Heart right ventricle (tissue), 16 donors: ENCODE data around the gene PLB1. TPM values are rescaled to one million over a fixed set of nuclear protein-coding genes. Genes with fewer than 3 reads are reported as not detected.

Experiments used
- ATAC-seq, 8 donors: fragments of 200-7000 bp; cut with Tn5 transposase; one replicate each; pipeline ENCODE4 v1.9.1; 2020; ENCODE audit warnings: mild to moderate bottlenecking in 8 of 8, moderate library complexity in 8 of 8, moderate number of reproducible peaks in 1 of 8
- DNase-seq, 2 donors: peaks; one replicate each; pipeline ENCODE4 v3.0.0-alpha.2; 2020
- H3K27ac ChIP-seq, 10 donors: fragments of 200-600 bp; sonication (generic) in 2 of 10; one replicate each; pipeline versions ENCODE4 v1.5.0 to v1.8.0; 2020 to 2022; ENCODE audit warnings: mild to moderate bottlenecking in 3 of 10
- H3K27me3 ChIP-seq, 7 donors: fragments of 200-600 bp; one replicate each; pipeline ENCODE4 v1.8.0; 2021 to 2022; ENCODE audit warnings: mild to moderate bottlenecking in 2 of 7
- H3K36me3 ChIP-seq, 9 donors: fragments of 200-600 bp; sonication (generic) in 1 of 9; one replicate each; pipeline versions ENCODE4 v1.5.0 to v1.8.0; 2020 to 2022; ENCODE audit warnings: mild to moderate bottlenecking in 2 of 9
- H3K4me1 ChIP-seq, 9 donors: fragments of 200-600 bp; sonication (generic) in 1 of 9; one replicate each; pipeline versions ENCODE4 v1.5.0 to v1.8.0; 2020 to 2022; ENCODE audit warnings: mild to moderate bottlenecking in 4 of 9
- H3K4me3 ChIP-seq, 10 donors: fragments of 200-600 bp; sonication (generic) in 2 of 10; one replicate each; pipeline versions ENCODE4 v1.5.0 to v1.8.0; 2020 to 2022; ENCODE audit warnings: mild to moderate bottlenecking in 7 of 10, moderate library complexity in 2 of 10
- H3K9me3 ChIP-seq, 11 donors: fragments of 200-600 bp in 10 of 11; sonication (generic) in 2 of 11; one replicate each; pipeline versions ENCODE4 v1.5.0 to v1.8.0; 2013 to 2022; ENCODE audit warnings: mild to moderate bottlenecking in 2 of 11, control low read depth in 1 of 11, moderate library complexity in 1 of 11
- CTCF ChIP-seq, 9 donors: fragments of 200-600 bp; sonication (generic) in 2 of 9; IDR thresholded peaks; one replicate each; pipeline versions ENCODE4 v1.5.0 to v1.8.0; 2021 to 2022; ENCODE audit warnings: antibody characterized with exemption in 9 of 9, mild to moderate bottlenecking in 5 of 9, moderate library complexity in 1 of 9
- WGBS, 2 donors: extraction: QIAGEN DNeasy Blood & Tissue Kit; methylation state at CpG; one replicate each; pipeline ENCODE4 v1.1.7; 2013; ENCODE audit warnings: inconsistent platforms in 1 of 2; 5-methylcytosine and 5-hydroxymethylcytosine counted together
- intact Hi-C, 10 donors: fragments of 100-400 bp; cut with DNase I; formaldehyde crosslinking; loops; one replicate each; pipeline versions ENCODE4 v1.11.1 to v1.14.2; 2022
- polyA plus RNA-seq, 2 donors: library from polyadenylated mRNA; stranded (reverse); fragments of 200-250 nt; gene quantifications; one replicate each; pipeline ENCODE4 v1.2.3, GENCODE V29; 2013
- total RNA-seq, 10 donors: library from RNA; stranded (reverse); fragmentation: NEBNext Ultra II Directional in 3 of 10; extraction: Animal tissue kit (Norgen Biotek cat#: 25700) in 3 of 10; gene quantifications; one replicate each; pipeline versions ENCODE4 v1.2.1 to v1.2.4, GENCODE V29; 2021 to 2023
- donor health status: Arrhythmogenic right ventricular cardiomyopathy.
- donor health status: ischemic (EF 13 %, LVEDD 7.1; RV severe dilation, severe dysfunction).
- donor health status: healthy with polysubstance abuse.
- donor health status: DM: no; HTN: yes; CAD: no.
- donor health status: DM: no; HTN: no; CAD: no.
- donor health status: ischemic (EF 25% LVEDD 6.9; RV normal size, moderate dysfunction).
- donor health status: ischemic (EF 25% LVEDD 5.7; RV mildly dilated, moderate dysfunction).
- donor health status: healthy.
- donor health status: DM: yes; HTN: yes; CAD: no.
- donor health status: Ischemic cardiomyopathy.
- donor health status: ischemic (EF 35%, LVEDD 5.7; RV mildly dilated, moderate dysfunction).
- donor health status: nonischemic (EF 11% LVEDD 7.7; RV severe dilation, severe dysfunction).
- donor health status: DM: yes; HTN: yes; CAD: no.
- donor health status: PGD.
- donor health status: ischemic (EF 29% LVEDD 5.4; RV normal size, mild dysfunction).
- donor health status: nonischemic (EF 23%, LVEDD 6.1; RV moderate dilation, normal function).

Gene PLB1
- total and polyA plus RNA-seq, 12 donors: 0.34 to 6.1 (median 1.4) TPM

DNA sequence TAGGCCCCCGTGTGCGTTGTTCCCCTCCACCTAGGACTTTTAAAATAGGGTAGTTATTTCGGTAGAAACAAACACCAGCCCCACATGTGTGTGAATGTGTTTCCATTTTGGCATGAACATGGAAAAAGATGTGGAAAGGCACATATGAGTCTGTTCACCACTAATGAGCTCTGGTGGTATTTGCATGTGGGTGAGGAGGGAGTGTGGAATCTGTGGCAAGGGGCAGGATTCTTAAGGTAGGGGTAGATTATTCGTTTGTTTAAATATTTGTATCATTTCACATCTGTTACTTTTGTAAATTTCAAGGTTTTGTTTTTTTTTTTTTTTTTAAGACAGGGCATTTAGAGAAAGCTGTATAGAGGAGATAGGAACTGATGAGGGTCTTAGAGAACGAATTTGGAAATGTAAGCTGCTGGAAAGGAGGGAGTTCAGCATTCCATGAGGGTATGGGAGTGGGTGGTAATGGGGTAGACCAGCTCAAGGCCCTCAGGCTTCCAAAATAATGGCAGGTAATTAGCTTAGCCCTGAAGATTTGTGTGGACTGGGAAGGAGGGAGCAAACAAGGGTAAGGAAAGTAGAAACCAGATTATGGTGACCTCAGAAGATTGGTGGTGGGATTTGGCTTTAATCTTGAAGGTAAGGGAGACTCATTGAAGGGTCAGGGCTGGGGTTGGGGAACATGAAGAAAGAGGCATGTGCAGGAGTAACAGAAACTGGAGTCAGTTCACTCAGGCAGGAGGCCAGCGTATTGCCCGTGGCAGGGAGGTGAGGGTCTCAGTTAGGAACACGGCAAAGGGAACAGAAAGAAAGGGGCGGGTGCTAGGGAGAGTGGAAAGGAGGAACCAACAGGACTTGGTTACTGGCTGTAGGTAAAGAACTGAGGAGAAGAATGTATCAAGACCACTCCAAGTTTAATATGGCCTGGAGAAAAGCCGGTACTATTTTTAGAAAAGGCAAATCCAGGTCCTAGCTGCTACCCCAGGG lies 123.6 kb downstream of the PLB1 start:
- peak overlapping the region in 3 of 10 donors; percentile 74 to 92 (median 78) for H3K27ac ChIP-seq
- H3K27me3 ChIP-seq: no peaks in the 10 kb centered on the region
- TF ChIP-seq CTCF (IDR thresholded peaks at IDR 0.05): no peak
- H3K36me3 ChIP-seq: peaks cover 0 to 16% (median 0%) of the 10 kb centered on the region in 9 donors
- no peak overlapping the region for H3K4me3 ChIP-seq
- ATAC-seq (no peak), DNase-seq (no peak)
- peaks cover 0 to 42% (median 27%) of the 10 kb centered on the region in 9 donors for H3K4me1 ChIP-seq
- no peaks in the 10 kb centered on the region for H3K9me3 ChIP-seq
- whole genome bisulfite sequencing, 2 donors: 80 to 87% methylated on average over 10 of the region's 10 CpGs
- intact Hi-C loops: loop anchor here in 2 of 10 donors (10.0 kb wide), 1 partner anchor 135 kb away; the partner anchor contains the start of gene PPP1CB (in 2 of the 2)

DNA sequence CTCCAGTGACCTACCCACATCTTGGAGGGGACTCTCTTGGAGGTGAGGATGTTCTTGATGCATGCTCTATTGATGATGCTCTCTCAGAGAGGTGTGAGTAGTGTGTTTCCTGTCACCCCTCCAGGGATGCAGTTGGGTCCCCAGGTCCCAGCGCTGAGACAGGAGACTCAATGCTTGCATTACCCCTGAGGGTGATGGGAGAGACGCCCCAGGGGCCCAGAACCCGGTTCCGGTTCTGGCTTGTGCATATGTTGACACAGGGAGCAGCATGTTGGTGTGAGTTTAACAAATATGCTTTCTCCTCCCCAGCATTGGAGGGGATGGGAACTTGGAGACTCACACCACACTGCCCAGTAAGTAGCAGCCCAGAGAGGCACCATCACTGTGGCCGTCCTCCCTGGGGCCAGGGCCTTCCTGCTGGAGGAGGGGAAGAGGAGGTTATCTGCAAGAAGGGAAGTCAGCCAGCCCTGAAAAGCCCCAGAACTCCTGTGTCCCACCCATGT lies 124.5 kb downstream of the PLB1 start:
- no peak for TF ChIP-seq CTCF (IDR thresholded peaks at IDR 0.05)
- Histone ChIP-seq H3K4me3 (no peak overlapping the region), H3K27me3 (no peaks in the 10 kb centered on the region), H3K9me3 (no peaks in the 10 kb centered on the region), H3K36me3 (peaks cover 0 to 8% (median 0%) of the 10 kb centered on the region in 9 donors), H3K4me1 (peaks cover 5 to 51% (median 35%) of the 10 kb centered on the region in 9 donors), H3K27ac (peak overlapping the region in 8 of 10 donors; percentile 51 to 92 (median 76))
- 87 to 90% methylated on average over 5 of the region's 5 CpGs for WGBS, 2 donors
- no peak for DNase-seq
- no peak for ATAC-seq
- intact Hi-C loops: loop anchor here in 2 of 10 donors (10.0 kb wide), 1 partner anchor 134 kb away; the partner anchor contains the start of gene PPP1CB (in 2 of the 2)

- no peak for DNase-seq
- intact Hi-C loops: loop anchor here in 2 of 10 donors (10.0 kb wide), 1 partner anchor 134 kb away; the partner anchor contains the start of gene PPP1CB (in 2 of the 2)
- Histone ChIP-seq H3K4me3 (peak overlapping the region in 1 of 10 donors; percentile 27), H3K36me3 (peaks cover 0 to 6% (median 0%) of the 10 kb centered on the region in 9 donors), H3K27ac (peak overlapping the region in 8 of 10 donors; percentile 51 to 92 (median 76)), H3K4me1 (peaks cover 9 to 55% (median 39%) of the 10 kb centered on the region in 9 donors), H3K9me3 (no peaks in the 10 kb centered on the region), H3K27me3 (no peaks in the 10 kb centered on the region)
- WGBS, 2 donors: 88 to 90% methylated on average over 4 of the region's 4 CpGs
- no peak for ATAC-seq
- no peak for TF ChIP-seq CTCF (IDR thresholded peaks at IDR 0.05)
These were observed 124.9 kb downstream of the PLB1 start for GRCh38 chr2:28620801-28621171.
